Measurements from ENCODE around the gene SLC27A3.

- TF ChIP-seq, protein P1, sequence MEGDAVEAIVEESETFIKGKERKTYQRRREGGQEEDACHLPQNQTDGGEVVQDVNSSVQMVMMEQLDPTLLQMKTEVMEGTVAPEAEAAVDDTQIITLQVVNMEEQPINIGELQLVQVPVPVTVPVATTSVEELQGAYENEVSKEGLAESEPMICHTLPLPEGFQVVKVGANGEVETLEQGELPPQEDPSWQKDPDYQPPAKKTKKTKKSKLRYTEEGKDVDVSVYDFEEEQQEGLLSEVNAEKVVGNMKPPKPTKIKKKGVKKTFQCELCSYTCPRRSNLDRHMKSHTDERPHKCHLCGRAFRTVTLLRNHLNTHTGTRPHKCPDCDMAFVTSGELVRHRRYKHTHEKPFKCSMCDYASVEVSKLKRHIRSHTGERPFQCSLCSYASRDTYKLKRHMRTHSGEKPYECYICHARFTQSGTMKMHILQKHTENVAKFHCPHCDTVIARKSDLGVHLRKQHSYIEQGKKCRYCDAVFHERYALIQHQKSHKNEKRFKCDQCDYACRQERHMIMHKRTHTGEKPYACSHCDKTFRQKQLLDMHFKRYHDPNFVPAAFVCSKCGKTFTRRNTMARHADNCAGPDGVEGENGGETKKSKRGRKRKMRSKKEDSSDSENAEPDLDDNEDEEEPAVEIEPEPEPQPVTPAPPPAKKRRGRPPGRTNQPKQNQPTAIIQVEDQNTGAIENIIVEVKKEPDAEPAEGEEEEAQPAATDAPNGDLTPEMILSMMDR (IDR thresholded peaks at IDR 0.05), result no peak
- TF ChIP-seq POLR2A (IDR thresholded peaks at IDR 0.05) (no peak), POLR2AphosphoS5 (IDR thresholded peaks at IDR 0.05) (no peak), EP300 (IDR thresholded peaks at IDR 0.05) (no peak)
Measured at GRCh38 chr1:153776352-153776751, 1.1 kb downstream of the SLC27A3 start.

Measured in gastroesophageal sphincter (tissue), 3 donors.